SK-N-SH (cell line): ENCODE measurements around the gene ALPK3. TPM values are rescaled to one million over a fixed set of nuclear protein-coding genes. Genes with fewer than 3 reads are reported as not detected.

Source experiments
- CTCF ChIA-PET: fragments of 300-600, 350-600 bp; formaldehyde crosslinking; extraction: SDS; loops from one replicate; lab custom pipeline; 2021; lab: Yijun Ruan, JAX
- POLR2A ChIA-PET: fragments of 350-600 bp; sonication (Branson Sonifier 250); formaldehyde crosslinking; extraction: SDS; loops from one replicate; lab custom pipeline; 2020; ENCODE audit warnings: antibody characterized with exemption, inconsistent platforms; lab: Yijun Ruan, JAX
- DNase-seq: peaks from one replicate; pipeline ENCODE4 v3.0.0; 2012
- H2AFZ ChIP-seq: fragments of 200-600 bp; sonication (generic); 2 replicates; pipeline ENCODE4 v1.8.1; 2016; ENCODE audit warnings: antibody characterized with exemption, mild to moderate bottlenecking, low read depth
- H3F3A ChIP-seq: fragments of 200-600 bp; sonication (generic); replicated peaks from 2 replicates; pipeline ENCODE3; 2016; ENCODE audit warnings: antibody characterized with exemption, mild to moderate bottlenecking; ENCODE audit not compliant: insufficient read depth
- H3K27ac ChIP-seq, 2 experiments: fragments of 200-500 bp in 1 of 2; fragments of 200-600 bp in 1 of 2; sonication (Bioruptor generic) in 1 of 2; sonication (generic), shearing (Covaris generic) in 1 of 2; 2 replicates each; pipeline versions ENCODE4 v1.5.1 to v1.6.1; 2014 to 2016; ENCODE audit warnings: low read depth in 2 of 2, inconsistent platforms in 1 of 2, low read length in 1 of 2, mild to moderate bottlenecking in 1 of 2, mixed read lengths in 1 of 2
- H3K27me3 ChIP-seq: fragments of 200-600 bp; sonication (generic), shearing (Covaris generic); 2 replicates; pipeline ENCODE4 v1.6.1; 2016; ENCODE audit warnings: mixed run types; ENCODE audit not compliant: insufficient read depth
- H3K36me3 ChIP-seq, 2 experiments: fragments of 200-500 bp in 1 of 2; fragments of 200-600 bp in 1 of 2; sonication (Bioruptor generic) in 1 of 2; sonication (generic) in 1 of 2; replicated peaks in 1 of 2; 2 replicates each; pipeline versions ENCODE3 to v1.5.1; 2014 to 2016; ENCODE audit warnings: low read length in 1 of 2, mild to moderate bottlenecking in 1 of 2; ENCODE audit not compliant: insufficient read depth in 2 of 2, control insufficient read depth in 1 of 2
- H3K4me1 ChIP-seq, 2 experiments: fragments of 200-500 bp in 1 of 2; fragments of 200-600 bp in 1 of 2; sonication (Bioruptor generic) in 1 of 2; sonication (generic), shearing (Covaris generic) in 1 of 2; 2 replicates each; pipeline versions ENCODE4 v1.5.1 to v1.6.1; 2014 to 2016; ENCODE audit warnings: low read depth in 1 of 2, low read length in 1 of 2, mixed run types in 1 of 2; ENCODE audit not compliant: insufficient read depth in 2 of 2, control insufficient read depth in 1 of 2
- H3K4me2 ChIP-seq: fragments of 200-600 bp; sonication (generic), shearing (Covaris generic); 2 replicates; pipeline ENCODE4 v1.6.1; 2017; ENCODE audit warnings: mixed run types
- H3K4me3 ChIP-seq, 2 experiments: fragments of 200-500 bp in 1 of 2; fragments of 200-600 bp in 1 of 2; sonication (Bioruptor generic) in 1 of 2; sonication (generic), shearing (Covaris generic) in 1 of 2; 2 replicates each; pipeline versions ENCODE4 v1.5.1 to v1.8.1; 2014 to 2016; ENCODE audit warnings: low read depth in 2 of 2, inconsistent platforms in 1 of 2, low read length in 1 of 2, mild to moderate bottlenecking in 1 of 2, mixed read lengths in 1 of 2, moderate library complexity in 1 of 2
- H3K79me2 ChIP-seq: fragments of 200-600 bp; sonication (generic); 2 replicates; pipeline ENCODE4 v1.8.1; 2017; ENCODE audit warnings: mild to moderate bottlenecking; ENCODE audit not compliant: insufficient read depth
- H3K9ac ChIP-seq: fragments of 200-600 bp; sonication (generic); 2 replicates; pipeline ENCODE4 v1.6.1; 2017; ENCODE audit warnings: mixed run types
- H3K9me2 ChIP-seq: fragments of 200-600 bp; sonication (generic); 2 replicates; pipeline ENCODE4 v1.6.1; 2017; ENCODE audit warnings: mixed run types
- H3K9me3 ChIP-seq: fragments of 200-600 bp; sonication (generic); 2 replicates; pipeline ENCODE4 v1.6.1; 2017; ENCODE audit warnings: mixed run types, mild to moderate bottlenecking, moderate library complexity
- H4K20me1 ChIP-seq: fragments of 200-600 bp; sonication (generic); 2 replicates; pipeline ENCODE4 v1.6.1; 2017; ENCODE audit warnings: mild to moderate bottlenecking, mixed run types; ENCODE audit not compliant: insufficient read depth
- CTCF ChIP-seq: fragments of 200-600 bp; sonication (generic); IDR thresholded peaks from 2 replicates; pipeline ENCODE4 v1.6.1; 2017; ENCODE audit warnings: antibody characterized with exemption, mild to moderate bottlenecking, moderate library complexity
- EP300 ChIP-seq, 2 experiments: IDR thresholded peaks; 2 replicates each; pipeline versions ENCODE4 v1.4.0 to v1.6.1; 2012; ENCODE audit warnings: borderline replicate concordance in 1 of 2, low read depth in 1 of 2, low read length in 1 of 2
- FOSL2 ChIP-seq: IDR thresholded peaks from 2 replicates; pipeline ENCODE4 v1.4.0; 2012; ENCODE audit warnings: low read depth, mild to moderate bottlenecking, moderate library complexity, borderline replicate concordance
- FOXJ3 ChIP-seq: sonication (generic); formaldehyde crosslinking; IDR thresholded peaks from 2 replicates; pipeline ENCODE4 v1.5.1; 2020; ENCODE audit warnings: mild to moderate bottlenecking, missing genetic modification reagents
- FOXM1 ChIP-seq: IDR thresholded peaks from 2 replicates; pipeline ENCODE4 v1.4.0; 2012; ENCODE audit warnings: low read depth, mild to moderate bottlenecking
- GABPA ChIP-seq: IDR thresholded peaks from 2 replicates; pipeline ENCODE4 v1.4.0; 2012; ENCODE audit warnings: low read depth, mild to moderate bottlenecking
- GATA2 ChIP-seq: sonication (generic); formaldehyde crosslinking; IDR thresholded peaks from 2 replicates; pipeline ENCODE4 v1.5.0; 2020; ENCODE audit warnings: mild to moderate bottlenecking, missing genetic modification reagents
- MEF2A ChIP-seq: IDR thresholded peaks from 2 replicates; pipeline ENCODE4 v1.4.0; 2012; ENCODE audit warnings: low read depth, borderline replicate concordance
- PBX3 ChIP-seq: IDR thresholded peaks from 2 replicates; pipeline ENCODE4; 2012
- RFX5 ChIP-seq: IDR thresholded peaks from 2 replicates; pipeline ENCODE4 v1.6.1; 2012; ENCODE audit warnings: mild to moderate bottlenecking, improper control_type of control experiment, low read length
- TCF12 ChIP-seq: IDR thresholded peaks from 2 replicates; pipeline ENCODE4 v1.4.0; 2012
- USF1 ChIP-seq: IDR thresholded peaks from 2 replicates; pipeline ENCODE4 v1.4.0; 2012; ENCODE audit warnings: low read depth, borderline replicate concordance
- ZBTB33 ChIP-seq: IDR thresholded peaks from 2 replicates; pipeline ENCODE4 v1.4.0; 2012; ENCODE audit warnings: low read depth, borderline replicate concordance
- WGBS: methylation state at CpG from one replicate; pipeline ENCODE4 v1.1.6; 2017; ENCODE audit warnings: low lambda C conversion rate; 5-methylcytosine and 5-hydroxymethylcytosine counted together
- polyA plus RNA-seq, 3 experiments: library from polyadenylated mRNA; depleted of rRNA; stranded (reverse); fragments of >200 nt; gene quantifications; 2 replicates each; pipeline ENCODE4 v1.2.3, GENCODE V29; 2012

Gene ALPK3
- polyA plus RNA-seq, 1 of the 3 experiments (the other 2 are of a cell fraction) = 0.16 TPM

- Histone ChIP-seq H3K27me3 (no peaks in the 10 kb centered on the region), H3K9me2 (no peaks in the 10 kb centered on the region)
These were observed 68.6 kb downstream of the ALPK3 start for GRCh38 chr15:84885801-84886200.

More at GRCh38 chr15:84885801-84886200, 68.6 kb downstream of the ALPK3 start:
- H2AFZ ChIP-seq = no peak overlapping the region
- WGBS = 89% methylated on average over 7 of the region's 7 CpGs
- H3K27ac ChIP-seq = no peak overlapping the region
- H3K4me2 ChIP-seq = no peak overlapping the region
- no peak overlapping the region for H3K9ac ChIP-seq
- no peak for DNase-seq
- H3K79me2 ChIP-seq = no peaks in the 10 kb centered on the region
- H4K20me1 ChIP-seq = no peaks in the 10 kb centered on the region
- no peaks in the 10 kb centered on the region for H3K36me3 ChIP-seq
- CTCF ChIA-PET = no interaction called here
- H3K4me1 ChIP-seq = peaks cover 0 to 6% of the 10 kb centered on the region in 2 experiments; a peak in 1 of 4 replicates
- no peaks in the 10 kb centered on the region for H3F3A ChIP-seq
- POLR2A ChIA-PET = interaction anchor here (0.7 kb wide), 1 partner anchor 138 kb away, joined by 3 read pairs; no protein-coding TSS in a partner anchor
- TF ChIP-seq ZBTB33 (no peak), MEF2A (no peak), EP300 (IDR thresholded peaks at IDR 0.05; ENCODE audit: borderline replicate concordance in 1 of 2, low read depth in 1 of 2, low read length in 1 of 2) (no peak), FOSL2 (no peak), CTCF (no peak), RFX5 (no peak), FOXJ3 (no peak), USF1 (no peak), FOXM1 (no peak), PBX3 (no peak), TCF12 (no peak), GABPA (no peak), GATA2 (CRISPR knock-in tag) (no peak)
- H3K9me3 ChIP-seq = no peaks in the 10 kb centered on the region
- H3K4me3 ChIP-seq = no peak overlapping the region
